Vein endothelial cell (primary cell): ENCODE results near the gene TAF6. TPM values are rescaled to one million over a fixed set of nuclear protein-coding genes. Genes with fewer than 3 reads are reported as not detected.
A peak's percentile ranks its signal among the peaks of the same experiment; 100 is the strongest.

Source experiments
- small RNA-seq: library from RNA; depleted of rRNA; stranded (forward); fragments of <200 nt; gene quantifications from one replicate; pipeline ENCODE3, GENCODE V24; 2012
- total RNA-seq: library from RNA; depleted of rRNA; stranded (reverse); fragments of >200 nt; gene quantifications from 2 replicates; pipeline ENCODE4 v1.2.3, GENCODE V29; 2012

TAF6 gene
- total RNA-seq, result 39.1 and 41.2 TPM in 2 replicates

DNA sequence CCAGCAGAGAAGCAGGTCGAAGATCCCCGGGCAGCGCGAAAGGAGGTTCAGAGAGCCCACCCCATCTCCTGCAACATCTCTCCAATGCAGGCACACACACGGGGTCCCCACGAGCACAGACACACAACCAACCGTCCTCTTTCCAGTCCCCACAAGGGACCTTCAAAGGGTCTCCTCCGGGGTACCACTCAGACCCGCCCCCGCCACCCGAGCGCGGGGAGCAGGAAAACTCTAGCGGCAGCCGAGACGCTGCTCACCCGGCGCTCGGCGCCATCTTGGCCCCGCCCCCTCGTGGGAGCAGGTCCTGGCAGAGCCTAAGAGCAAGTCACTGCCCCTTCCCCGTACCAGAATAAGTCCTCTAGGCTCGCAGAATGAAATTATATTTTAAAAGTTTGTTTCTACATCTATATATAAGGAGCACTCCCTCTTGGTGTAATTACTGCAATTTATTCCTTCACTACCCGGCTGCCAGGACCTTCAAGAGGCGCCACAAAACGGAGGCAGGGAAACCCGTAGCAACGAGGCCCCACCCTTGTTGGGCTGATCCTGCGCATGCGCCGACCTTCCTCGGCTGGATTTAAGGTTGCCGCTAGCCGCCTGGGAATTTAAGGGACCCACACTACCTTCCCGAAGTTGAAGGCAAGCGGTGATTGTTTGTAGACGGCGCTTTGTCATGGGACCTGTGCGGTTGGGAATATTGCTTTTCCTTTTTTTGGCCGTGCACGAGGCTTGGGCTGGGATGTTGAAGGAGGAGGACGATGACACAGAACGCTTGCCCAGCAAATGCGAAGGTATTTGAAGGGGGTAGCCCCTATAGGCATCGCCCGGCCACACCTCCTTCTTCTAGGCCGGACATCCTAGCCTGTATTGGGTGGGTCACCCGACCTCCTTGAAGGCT is at the start of gene TAF6, which contains the start of gene CNPY4:
Gene TAF6, minus strand, starts transcription at position 287 of the 898 bp plus-strand sequence. CDS start 5,149 bp downstream, outside the sequence.
Gene CNPY4, plus strand, starts transcription at position 563 of the 898 bp plus-strand sequence. Its CDS starts 111 bp downstream, at position 674.

GRCh38 chr7:100158229-100159098 is 39.3 kb upstream of the TAF6 start, which contains the start of gene TRAPPC14:
Gene TRAPPC14 (minus strand): TSS chr7:100158723. CDS start chr7:100158499, 224 bp downstream.

DNA sequence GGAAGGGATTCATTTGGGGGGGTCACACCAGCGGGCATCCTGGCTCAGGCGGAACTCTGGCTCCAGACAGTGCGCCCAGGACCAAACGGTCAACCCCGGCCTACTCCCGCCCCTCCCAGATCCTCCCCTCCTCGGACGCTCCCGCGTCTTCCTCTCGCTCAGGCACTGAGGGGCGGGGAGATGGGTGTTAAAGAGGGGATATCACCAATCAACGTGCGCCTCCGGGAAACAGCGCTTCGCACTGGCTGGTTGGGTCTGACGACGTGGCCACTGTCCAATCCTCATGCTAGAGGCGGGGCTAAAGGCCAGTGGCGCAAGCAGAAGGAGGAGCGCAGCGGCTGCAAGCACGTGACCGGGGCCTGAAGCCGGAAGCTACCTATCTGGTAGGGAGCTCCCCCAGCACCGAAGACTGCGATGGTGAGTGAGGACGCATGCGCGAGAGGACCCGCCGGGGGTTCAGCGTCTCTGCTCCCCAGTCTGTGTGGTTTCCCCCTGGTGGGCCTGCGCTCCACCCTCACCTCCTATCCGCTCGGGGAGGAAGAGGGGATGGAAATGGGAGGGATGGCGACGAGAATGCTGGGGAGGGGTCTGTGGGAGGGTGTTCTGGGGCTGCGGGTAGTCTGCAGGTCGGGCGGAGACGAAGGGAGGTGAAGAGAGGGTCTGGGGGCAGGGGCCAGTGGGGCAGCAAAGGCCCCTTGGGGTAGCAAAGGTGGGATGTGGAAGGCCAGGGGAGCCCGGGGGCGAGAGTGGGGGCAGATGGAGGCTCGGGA is 29.6 kb upstream of the TAF6 start, which contains the start of gene LAMTOR4:
Gene LAMTOR4, plus strand, starts transcription at position 360 of the 770 bp plus-strand sequence. Its CDS starts 55 bp downstream, at position 415.

DNA sequence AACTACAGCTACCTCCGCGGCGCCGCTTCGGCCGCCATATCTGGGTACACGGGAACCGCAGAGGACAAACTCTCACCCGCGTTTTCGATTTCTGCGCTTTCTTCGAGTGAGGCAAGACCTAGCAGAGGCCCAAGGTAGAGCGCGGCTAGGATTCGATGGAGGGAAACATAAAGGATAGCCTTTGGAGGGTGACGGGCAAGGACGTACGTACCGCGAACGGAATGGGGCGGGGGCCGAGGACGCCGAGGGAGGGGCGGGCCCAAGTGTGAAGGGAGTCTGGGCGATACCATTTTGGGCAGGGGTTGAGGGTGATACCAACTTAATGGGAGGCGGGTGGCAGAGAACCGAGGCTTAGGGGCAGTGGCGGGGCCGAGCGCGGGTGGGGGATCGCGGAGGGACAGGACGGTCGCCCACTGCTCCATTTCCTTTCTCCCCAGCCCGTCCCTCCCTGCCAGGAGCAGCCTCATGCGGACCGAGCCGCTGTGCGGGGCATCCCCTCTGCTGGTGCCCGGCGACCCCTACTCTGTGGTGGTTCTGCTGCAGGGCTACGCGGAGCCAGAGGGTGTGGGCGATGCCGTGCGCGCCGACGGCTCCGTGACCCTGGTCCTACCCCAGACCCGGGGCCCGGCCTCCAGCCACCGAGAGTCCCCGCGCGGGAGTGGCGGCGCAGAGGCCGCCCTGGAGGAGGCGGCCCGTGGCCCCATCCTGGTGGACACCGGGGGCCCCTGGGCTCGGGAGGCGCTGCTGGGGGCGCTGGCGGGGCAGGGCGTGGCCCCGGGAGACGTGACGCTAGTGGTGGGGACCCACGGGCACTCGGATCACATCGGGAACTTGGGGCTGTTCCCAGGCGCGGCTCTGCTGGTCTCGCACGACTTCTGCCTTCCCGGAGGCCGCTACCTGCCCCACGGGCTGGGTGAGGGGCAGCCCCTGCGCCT is 8.0 kb upstream of the TAF6 start, which contains the start of gene MBLAC1:
Gene MBLAC1, plus strand, starts transcription at position 37 of the 935 bp plus-strand sequence. Its CDS starts 429 bp downstream, at position 466.

DNA sequence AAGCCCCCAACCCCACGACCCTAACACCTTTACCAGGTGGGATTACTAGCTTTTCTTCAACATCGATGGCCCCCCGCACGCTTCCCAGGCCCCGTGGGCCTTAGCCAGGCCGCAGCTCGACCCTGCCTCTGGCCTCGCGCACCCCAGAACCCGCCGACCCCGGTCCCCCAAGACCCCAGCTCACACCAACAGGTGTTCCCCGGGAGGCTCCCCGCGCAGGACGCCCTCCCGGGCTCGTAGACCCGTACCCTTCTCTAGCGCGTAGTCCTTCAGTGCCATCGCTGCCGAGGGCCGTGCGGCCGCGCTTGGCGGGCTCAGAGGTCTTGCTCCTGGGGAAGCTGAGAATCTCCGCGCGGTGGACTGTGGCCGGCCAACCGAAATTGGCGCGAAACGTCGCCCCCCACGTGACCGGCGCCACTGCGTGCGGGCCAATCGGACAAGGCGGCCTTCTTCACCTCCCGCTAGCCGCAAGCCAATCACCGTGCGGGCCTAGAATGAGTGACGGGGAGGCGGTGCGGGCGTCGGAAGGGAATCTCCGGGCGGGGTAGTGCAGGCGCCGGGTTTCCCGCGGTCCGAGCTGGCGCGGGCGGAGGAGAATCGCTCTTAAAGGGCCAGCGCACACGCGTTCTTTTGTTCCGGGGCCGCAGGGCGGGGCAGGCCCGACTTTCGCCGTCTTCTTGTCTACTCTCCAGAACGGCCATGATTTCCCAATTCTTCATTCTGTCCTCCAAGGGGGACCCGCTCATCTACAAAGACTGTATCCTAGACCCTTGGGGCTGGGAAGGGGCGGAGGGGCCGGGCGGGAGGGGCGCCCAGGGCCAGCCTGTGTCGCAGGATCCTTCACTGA is 17.9 kb downstream of the TAF6 start, which contains the start of the genes AP4M1 and MCM7:
Gene AP4M1, plus strand, starts transcription at position 628 of the 847 bp plus-strand sequence. Its CDS starts 72 bp downstream, at position 700.
Gene MCM7, minus strand, starts transcription at position 382 of the 847 bp plus-strand sequence. Its CDS starts 103 bp downstream, at position 279.

DNA sequence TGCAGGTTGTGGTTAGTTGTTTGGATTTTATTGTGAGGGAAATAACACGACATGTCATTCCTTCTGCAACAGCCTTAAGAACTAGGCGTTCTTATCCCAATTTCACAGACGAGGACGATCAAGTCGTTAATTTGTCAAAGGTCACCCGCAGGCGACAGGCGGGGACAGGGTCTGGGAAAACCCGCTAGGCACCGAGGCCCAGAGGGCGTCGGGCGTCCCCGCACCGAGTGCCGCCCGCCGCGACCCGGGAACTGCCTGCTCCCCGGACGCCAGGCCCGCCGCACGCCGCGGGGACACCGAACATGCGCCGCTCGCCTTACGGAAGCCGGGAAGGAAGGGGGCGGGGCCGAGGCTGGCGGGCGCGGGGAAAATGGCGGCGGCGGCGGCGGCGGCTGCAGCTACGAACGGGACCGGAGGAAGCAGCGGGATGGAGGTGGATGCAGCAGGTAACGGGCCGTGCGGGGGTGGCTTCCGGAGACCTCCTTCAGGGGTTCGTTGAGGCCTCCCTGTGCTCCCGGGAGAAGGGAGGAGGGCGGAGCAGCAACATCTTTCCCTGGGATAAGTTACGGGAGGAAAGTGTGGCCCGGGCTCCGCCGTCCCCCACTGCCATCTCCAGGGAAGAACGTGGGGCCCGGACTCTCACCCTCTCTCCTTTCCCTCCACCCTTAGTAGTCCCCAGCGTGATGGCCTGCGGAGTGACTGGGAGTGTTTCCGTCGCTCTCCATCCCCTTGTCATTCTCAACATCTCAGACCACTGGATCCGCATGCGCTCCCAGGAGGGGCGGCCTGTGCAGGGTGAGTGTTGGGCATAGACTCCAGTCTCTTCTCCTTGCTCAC is 30.3 kb downstream of the TAF6 start, which contains the start of gene COPS6:
Gene COPS6, plus strand, starts transcription at position 349 of the 837 bp plus-strand sequence. Its CDS starts 22 bp downstream, at position 371.

GRCh38 chr7:100081535-100082102 is 37.5 kb downstream of the TAF6 start, which contains the start of gene ZNF3:
Gene ZNF3 (minus strand): TSS chr7:100081723. CDS start chr7:100077357, 4,366 bp downstream.

Small RNAs within 50 kb of the gene (small RNA-seq; reads per million reads assigned to genes)
- 3,809 reads per million, percentile 100 among the genes with 10 or more reads in this experiment for gene MIR106B
- gene MIR25, result 1,068 reads per million, percentile 100 among the genes with 10 or more reads in this experiment
- 4,300 reads per million, percentile 100 among the genes with 10 or more reads in this experiment for gene MIR93

Other genes with a start within 250 kb of the TAF6 start
- gene OR2AE1, start 242.3 kb downstream of the TAF6 start, total RNA-seq, result 0.57 TPM in 1 of 2 replicates, not detected in the other
- 19.8 and 22.2 TPM in 2 replicates for gene TRIM4, start 199.8 kb downstream of the TAF6 start, total RNA-seq
- 0.19 TPM in 1 of 2 replicates, not detected in the other for gene GJC3, start 189.7 kb downstream of the TAF6 start, total RNA-seq
- not detected in 2 replicates for gene AZGP1, start 143.3 kb downstream of the TAF6 start, total RNA-seq
- gene ZKSCAN1, start 103.8 kb downstream of the TAF6 start, total RNA-seq, result 44.1 and 45.1 TPM in 2 replicates
- 6.9 and 9.1 TPM in 2 replicates for gene ZSCAN21, start 69.6 kb downstream of the TAF6 start, total RNA-seq
- gene ZNF3, start 37.6 kb downstream of the TAF6 start, total RNA-seq, result 38.5 and 46.6 TPM in 2 replicates
- gene COPS6, start 30.4 kb downstream of the TAF6 start, total RNA-seq, result 84.9 and 85.6 TPM in 2 replicates
- gene MCM7, start 18.0 kb downstream of the TAF6 start, total RNA-seq, result 70.6 and 98.1 TPM in 2 replicates
- gene AP4M1, start 17.7 kb downstream of the TAF6 start, total RNA-seq, result 20.8 and 21.2 TPM in 2 replicates
- 28.1 and 28.4 TPM in 2 replicates for gene CNPY4, start 276 bp upstream of the TAF6 start, total RNA-seq
- gene MBLAC1, start 7.6 kb upstream of the TAF6 start, total RNA-seq, result 2.0 and 2.9 TPM in 2 replicates
- gene LAMTOR4, start 29.6 kb upstream of the TAF6 start, total RNA-seq, result 91.1 and 93.3 TPM in 2 replicates
- 9.7 and 15.7 TPM in 2 replicates for gene TRAPPC14, start 39.4 kb upstream of the TAF6 start, total RNA-seq
- 0.96 and 0.98 TPM in 2 replicates for gene GAL3ST4, start 49.3 kb upstream of the TAF6 start, total RNA-seq
- 5.3 and 6.5 TPM in 2 replicates for gene GPC2, start 58.0 kb upstream of the TAF6 start, total RNA-seq
- 0.48 and 2.0 TPM in 2 replicates for gene STAG3, start 58.6 kb upstream of the TAF6 start, total RNA-seq
- gene PVRIG, start 100.6 kb upstream of the TAF6 start, total RNA-seq, result not detected in 2 replicates
- gene SPDYE3, start 188.3 kb upstream of the TAF6 start, total RNA-seq, result not detected in 2 replicates
- 15.7 and 24.2 TPM in 2 replicates for gene PILRB, start 238.8 kb upstream of the TAF6 start, total RNA-seq